ENCODE data around the gene TRIM68. TPM values are rescaled to one million over a fixed set of nuclear protein-coding genes. Genes with fewer than 3 reads are reported as not detected.

Gene TRIM68
- total RNA-seq, 2 experiments from 2014 or later: 11.9 to 13.2 TPM

DNA sequence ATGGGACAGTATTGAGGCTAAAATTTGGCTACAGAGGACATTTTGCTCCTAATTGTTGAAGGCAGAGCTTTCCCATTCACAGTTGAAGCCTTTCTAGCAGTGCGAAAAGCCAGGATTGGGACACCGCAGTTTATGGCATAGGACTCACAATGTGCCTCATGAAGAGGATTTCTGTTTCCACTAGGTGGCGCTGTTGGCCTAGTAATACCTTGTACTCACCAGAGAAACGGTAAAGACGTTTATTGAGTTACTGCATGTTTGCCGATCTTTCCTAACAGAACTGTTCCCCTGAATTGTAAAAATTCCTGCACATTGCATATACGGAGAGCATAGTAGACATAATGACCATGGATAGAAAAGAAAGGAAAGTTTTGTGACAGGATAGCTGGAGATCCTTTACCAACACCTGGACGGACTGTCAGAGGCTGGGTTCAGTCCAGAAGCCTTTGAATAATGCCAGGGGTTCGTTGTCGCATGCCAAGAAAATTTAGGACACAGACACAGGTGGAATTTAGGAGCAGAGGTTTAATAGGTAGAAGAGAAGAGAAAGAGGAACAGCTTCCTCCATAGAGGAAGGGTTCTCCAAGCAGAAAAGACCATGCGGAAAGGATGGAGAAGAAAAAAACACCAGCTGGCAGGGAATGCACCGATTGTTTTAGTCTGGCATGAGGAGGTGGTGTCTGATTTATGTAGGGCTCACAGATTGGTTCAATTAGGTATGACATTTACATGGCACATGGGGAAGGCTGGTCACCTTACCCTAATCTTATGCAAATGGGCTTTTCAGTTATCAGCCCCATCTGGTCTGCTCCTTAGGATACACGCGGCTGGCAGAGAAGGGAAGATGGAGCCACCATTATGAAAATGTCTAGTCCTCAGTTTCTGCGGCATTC lies 18.4 kb upstream of the TRIM68 start:
- Histone ChIP-seq H4K20me1 (ENCODE audit: insufficient read depth, low read length) (no peaks in the 10 kb centered on the region), H3K27ac (ENCODE audit: low read depth, low read length, poor library complexity, severe bottlenecking) (no peak overlapping the region), H3K4me3 (ENCODE audit: low read depth, low read length, poor library complexity, severe bottlenecking) (no peak overlapping the region), H3K36me3 (ENCODE audit: insufficient read depth, low read length) (no peaks in the 10 kb centered on the region), H3K4me1 (ENCODE audit: insufficient read depth, low read length, poor library complexity, severe bottlenecking) (no peaks in the 10 kb centered on the region), H3K4me2 (ENCODE audit: low read length) (no peak overlapping the region), H3K79me2 (ENCODE audit: insufficient read depth, low read depth, low read length) (no peaks in the 10 kb centered on the region), H2AFZ (ENCODE audit: low read length) (no peak overlapping the region), H3K9me2 (ENCODE audit: insufficient read depth, low read length) (no peaks in the 10 kb centered on the region), H3K9me3 (ENCODE audit: low read length) (no peaks in the 10 kb centered on the region)
- ChIA-PET POLR2A (no interaction called here), CTCF (ENCODE audit: unreplicated experiment) (interaction anchor here (2.2 kb wide), 1 partner anchor 11 kb away, joined by 8 read pairs; the partner anchor contains the start of gene OR51D1)
- DNase-seq (ENCODE audit: low spot score): peak; percentile 82
- TF ChIP-seq, protein P1, sequence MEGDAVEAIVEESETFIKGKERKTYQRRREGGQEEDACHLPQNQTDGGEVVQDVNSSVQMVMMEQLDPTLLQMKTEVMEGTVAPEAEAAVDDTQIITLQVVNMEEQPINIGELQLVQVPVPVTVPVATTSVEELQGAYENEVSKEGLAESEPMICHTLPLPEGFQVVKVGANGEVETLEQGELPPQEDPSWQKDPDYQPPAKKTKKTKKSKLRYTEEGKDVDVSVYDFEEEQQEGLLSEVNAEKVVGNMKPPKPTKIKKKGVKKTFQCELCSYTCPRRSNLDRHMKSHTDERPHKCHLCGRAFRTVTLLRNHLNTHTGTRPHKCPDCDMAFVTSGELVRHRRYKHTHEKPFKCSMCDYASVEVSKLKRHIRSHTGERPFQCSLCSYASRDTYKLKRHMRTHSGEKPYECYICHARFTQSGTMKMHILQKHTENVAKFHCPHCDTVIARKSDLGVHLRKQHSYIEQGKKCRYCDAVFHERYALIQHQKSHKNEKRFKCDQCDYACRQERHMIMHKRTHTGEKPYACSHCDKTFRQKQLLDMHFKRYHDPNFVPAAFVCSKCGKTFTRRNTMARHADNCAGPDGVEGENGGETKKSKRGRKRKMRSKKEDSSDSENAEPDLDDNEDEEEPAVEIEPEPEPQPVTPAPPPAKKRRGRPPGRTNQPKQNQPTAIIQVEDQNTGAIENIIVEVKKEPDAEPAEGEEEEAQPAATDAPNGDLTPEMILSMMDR (conservative IDR thresholded peaks at IDR 0.05; ENCODE audit: low read length): peak; percentile 87
- TF ChIP-seq EZH2phosphoT487 (IDR thresholded peaks at IDR 0.05; ENCODE audit: borderline replicate concordance, low read depth, low read length): no peak
- BruUV-seq (replicated peaks): no TSS peak
- intact Hi-C loops (cut with micrococcal nuclease; ENCODE audit: unreplicated experiment): loop anchor here (2.0 to 5.0 kb wide), 3 partner anchors 378 to 756 kb away; partner anchors contain the start of gene OR51M1

DNA sequence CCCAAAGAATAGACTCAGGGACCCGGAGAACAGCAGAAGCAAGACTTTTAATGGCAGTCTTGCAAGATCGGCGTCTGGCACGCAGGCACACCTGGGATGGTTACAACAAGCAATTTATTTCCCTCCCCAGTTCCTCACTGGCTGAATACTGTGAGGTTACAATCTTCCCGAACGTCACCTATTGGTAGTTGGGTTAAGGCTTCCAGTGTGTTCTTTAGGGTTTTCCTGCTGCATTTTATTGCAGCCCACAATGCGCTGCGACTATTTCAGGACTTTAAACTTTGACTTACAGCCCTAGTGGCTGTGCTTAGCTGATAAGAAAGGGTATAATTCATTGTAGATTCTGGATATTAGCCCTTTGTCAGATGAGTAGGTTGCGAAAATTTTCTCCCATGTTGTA lies 11.5 kb upstream of the TRIM68 start:
- Histone ChIP-seq H2AFZ (ENCODE audit: low read length) (no peak overlapping the region), H3K4me2 (ENCODE audit: low read length) (no peak overlapping the region), H3K79me2 (ENCODE audit: insufficient read depth, low read depth, low read length) (no peaks in the 10 kb centered on the region), H3K9me2 (ENCODE audit: insufficient read depth, low read length) (no peaks in the 10 kb centered on the region), H3K4me1 (ENCODE audit: insufficient read depth, low read length, poor library complexity, severe bottlenecking) (no peaks in the 10 kb centered on the region), H3K4me3 (ENCODE audit: low read depth, low read length, poor library complexity, severe bottlenecking) (no peak overlapping the region), H3K9me3 (ENCODE audit: low read length) (no peaks in the 10 kb centered on the region), H3K27ac (ENCODE audit: low read depth, low read length, poor library complexity, severe bottlenecking) (no peak overlapping the region), H4K20me1 (ENCODE audit: insufficient read depth, low read length) (no peaks in the 10 kb centered on the region), H3K36me3 (ENCODE audit: insufficient read depth, low read length) (no peaks in the 10 kb centered on the region)
- intact Hi-C loops (cut with micrococcal nuclease; ENCODE audit: unreplicated experiment): no loop called here
- POLR2A ChIA-PET: no interaction called here
- no peak for TF ChIP-seq EZH2phosphoT487 (IDR thresholded peaks at IDR 0.05; ENCODE audit: borderline replicate concordance, low read depth, low read length)
- TF ChIP-seq, protein P1 (conservative IDR thresholded peaks at IDR 0.05; ENCODE audit: low read length): no peak
- no TSS peak for BruUV-seq (replicated peaks)
- DNase-seq (ENCODE audit: low spot score): no peak
- CTCF ChIA-PET (ENCODE audit: unreplicated experiment): no interaction called here

DNA sequence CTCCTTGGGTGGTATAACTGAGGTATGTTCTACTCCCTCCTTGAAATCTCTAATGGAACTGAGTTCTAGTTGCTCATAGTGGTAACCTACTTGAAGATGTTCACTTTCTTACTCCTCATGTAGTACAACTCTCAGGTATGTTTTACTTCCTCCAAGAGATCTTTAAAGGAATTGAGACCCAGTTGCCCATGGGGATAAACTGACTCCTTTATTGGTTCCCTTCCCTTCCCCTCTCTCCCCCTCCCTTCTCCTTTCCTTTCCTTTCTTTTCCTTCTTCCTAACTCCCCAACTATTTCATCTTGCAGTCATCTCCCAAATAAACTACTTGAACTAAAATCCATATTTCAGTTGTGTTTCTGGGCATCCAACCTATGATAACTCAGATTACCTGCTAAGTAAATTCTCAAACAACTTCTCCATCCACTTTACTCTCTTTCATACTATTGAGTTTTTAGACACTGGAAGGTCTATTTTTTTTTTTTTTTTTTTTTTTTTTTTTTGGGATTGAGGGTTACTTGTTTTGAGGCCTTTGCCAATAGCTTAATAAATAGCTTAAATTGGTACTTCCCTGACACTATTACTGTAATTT lies 7.9 kb upstream of the TRIM68 start:
- no peak overlapping the region for H2AFZ ChIP-seq (ENCODE audit: low read length)
- no peaks in the 10 kb centered on the region for H3K79me2 ChIP-seq (ENCODE audit: insufficient read depth, low read depth, low read length)
- no peak overlapping the region for H3K27ac ChIP-seq (ENCODE audit: low read depth, low read length, poor library complexity, severe bottlenecking)
- H3K36me3 ChIP-seq (ENCODE audit: insufficient read depth, low read length): no peaks in the 10 kb centered on the region
- TF ChIP-seq, protein P1 (conservative IDR thresholded peaks at IDR 0.05; ENCODE audit: low read length): no peak
- no peak for TF ChIP-seq EZH2phosphoT487 (IDR thresholded peaks at IDR 0.05; ENCODE audit: borderline replicate concordance, low read depth, low read length)
- H4K20me1 ChIP-seq (ENCODE audit: insufficient read depth, low read length): no peaks in the 10 kb centered on the region
- BruUV-seq (replicated peaks): no TSS peak
- intact Hi-C loops (cut with micrococcal nuclease; ENCODE audit: unreplicated experiment): no loop called here
- H3K4me1 ChIP-seq (ENCODE audit: insufficient read depth, low read length, poor library complexity, severe bottlenecking): no peaks in the 10 kb centered on the region
- H3K9me2 ChIP-seq (ENCODE audit: insufficient read depth, low read length): no peaks in the 10 kb centered on the region
- H3K4me2 ChIP-seq (ENCODE audit: low read length): no peak overlapping the region
- ChIA-PET CTCF (ENCODE audit: unreplicated experiment) (no interaction called here), POLR2A (no interaction called here)
- H3K4me3 ChIP-seq (ENCODE audit: low read depth, low read length, poor library complexity, severe bottlenecking): no peak overlapping the region
- no peak for DNase-seq (ENCODE audit: low spot score)
- no peaks in the 10 kb centered on the region for H3K9me3 ChIP-seq (ENCODE audit: low read length)

All from OCI-LY7 (cell line).